NB4 (cell line): ENCODE data around the gene GRM1.

ENCODE experiments used
- POLR2A ChIP-seq: IDR thresholded peaks from 2 replicates; pipeline ENCODE4 v1.6.1; 2011; ENCODE audit warnings: mild to moderate bottlenecking; ENCODE audit not compliant: insufficient read length; ENCODE audit errors: extremely low read depth
- TF ChIP-seq, protein P1 (sequence below): IDR thresholded peaks from one replicate; pipeline ENCODE4 v1.5.1; 2012; ENCODE audit warnings: low read depth, low read length
- TF ChIP-seq, protein P2 (sequence below): IDR thresholded peaks from 2 replicates; pipeline ENCODE4 v1.6.1; 2011; ENCODE audit warnings: low read depth, low read length

DNA sequence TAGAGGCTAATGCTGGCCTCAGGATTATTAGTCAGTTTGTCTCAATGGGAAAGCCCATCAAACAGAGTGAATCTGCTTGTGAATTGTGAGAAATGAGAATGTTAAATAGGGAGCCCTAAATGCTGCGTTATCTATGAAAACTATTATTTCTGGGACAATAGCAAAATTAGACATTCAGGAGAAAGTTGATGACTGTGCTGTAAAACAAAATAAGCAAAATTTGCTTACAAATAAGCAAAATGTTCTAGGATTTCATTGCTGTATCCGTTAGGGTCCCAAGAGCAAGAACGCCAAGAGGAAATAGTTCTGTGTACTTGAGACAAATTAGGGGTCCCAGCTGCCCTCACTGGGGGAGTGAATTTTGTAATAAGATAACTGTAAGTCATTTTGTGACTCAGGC is 455.5 kb downstream of the GRM1 start:
- TF ChIP-seq, protein P1, sequence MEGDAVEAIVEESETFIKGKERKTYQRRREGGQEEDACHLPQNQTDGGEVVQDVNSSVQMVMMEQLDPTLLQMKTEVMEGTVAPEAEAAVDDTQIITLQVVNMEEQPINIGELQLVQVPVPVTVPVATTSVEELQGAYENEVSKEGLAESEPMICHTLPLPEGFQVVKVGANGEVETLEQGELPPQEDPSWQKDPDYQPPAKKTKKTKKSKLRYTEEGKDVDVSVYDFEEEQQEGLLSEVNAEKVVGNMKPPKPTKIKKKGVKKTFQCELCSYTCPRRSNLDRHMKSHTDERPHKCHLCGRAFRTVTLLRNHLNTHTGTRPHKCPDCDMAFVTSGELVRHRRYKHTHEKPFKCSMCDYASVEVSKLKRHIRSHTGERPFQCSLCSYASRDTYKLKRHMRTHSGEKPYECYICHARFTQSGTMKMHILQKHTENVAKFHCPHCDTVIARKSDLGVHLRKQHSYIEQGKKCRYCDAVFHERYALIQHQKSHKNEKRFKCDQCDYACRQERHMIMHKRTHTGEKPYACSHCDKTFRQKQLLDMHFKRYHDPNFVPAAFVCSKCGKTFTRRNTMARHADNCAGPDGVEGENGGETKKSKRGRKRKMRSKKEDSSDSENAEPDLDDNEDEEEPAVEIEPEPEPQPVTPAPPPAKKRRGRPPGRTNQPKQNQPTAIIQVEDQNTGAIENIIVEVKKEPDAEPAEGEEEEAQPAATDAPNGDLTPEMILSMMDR = no peak
- TF ChIP-seq POLR2A = no peak
- TF ChIP-seq, protein P2, sequence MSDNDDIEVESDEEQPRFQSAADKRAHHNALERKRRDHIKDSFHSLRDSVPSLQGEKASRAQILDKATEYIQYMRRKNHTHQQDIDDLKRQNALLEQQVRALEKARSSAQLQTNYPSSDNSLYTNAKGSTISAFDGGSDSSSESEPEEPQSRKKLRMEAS = no peak
